ENCODE data around the gene B4GALT2.

The B4GALT2 gene, protein sequence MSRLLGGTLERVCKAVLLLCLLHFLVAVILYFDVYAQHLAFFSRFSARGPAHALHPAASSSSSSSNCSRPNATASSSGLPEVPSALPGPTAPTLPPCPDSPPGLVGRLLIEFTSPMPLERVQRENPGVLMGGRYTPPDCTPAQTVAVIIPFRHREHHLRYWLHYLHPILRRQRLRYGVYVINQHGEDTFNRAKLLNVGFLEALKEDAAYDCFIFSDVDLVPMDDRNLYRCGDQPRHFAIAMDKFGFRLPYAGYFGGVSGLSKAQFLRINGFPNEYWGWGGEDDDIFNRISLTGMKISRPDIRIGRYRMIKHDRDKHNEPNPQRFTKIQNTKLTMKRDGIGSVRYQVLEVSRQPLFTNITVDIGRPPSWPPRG

DNA sequence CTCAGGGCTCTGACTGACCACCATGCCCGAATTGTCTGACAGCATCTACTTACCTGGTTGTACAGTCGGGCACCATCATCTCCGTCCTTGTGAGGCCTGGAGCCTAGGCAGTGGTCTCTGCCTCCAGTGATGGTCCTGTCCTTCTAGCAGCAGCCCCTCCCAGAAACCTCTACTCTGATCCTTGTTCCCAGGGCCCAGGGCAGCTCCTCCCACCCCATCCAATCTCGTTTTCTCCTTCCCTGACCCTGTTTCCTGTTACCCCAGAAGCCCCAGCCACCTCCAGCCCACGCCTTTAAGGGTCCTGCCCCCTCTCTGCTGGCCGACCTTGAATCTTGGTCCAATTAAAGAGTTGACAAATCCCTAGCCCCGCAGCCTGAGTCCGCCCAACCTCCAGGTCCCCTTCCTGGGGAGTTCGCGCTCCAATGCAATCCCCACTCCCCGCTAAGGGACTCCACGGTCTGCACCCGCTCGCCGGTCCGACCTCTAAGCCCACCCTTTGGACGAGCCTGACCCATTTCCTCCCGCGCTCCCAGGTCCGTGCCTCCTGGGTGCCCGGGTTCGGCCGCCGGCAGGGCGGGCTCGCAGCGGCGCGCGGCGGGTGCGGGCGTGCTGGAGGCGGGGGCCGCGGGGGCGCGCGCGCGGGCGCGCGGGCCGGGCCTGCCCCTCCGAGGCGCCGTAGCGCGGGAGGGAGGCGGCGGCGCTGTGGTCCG, at the start of gene B4GALT2:
TSS of gene B4GALT2 (plus strand) at position 660 of the 710 bp plus-strand sequence. CDS start 1,951 bp downstream, outside the sequence.
- DNase-seq: peak; percentile 68

GRCh38 chr1:43930168-43930948, 48.7 kb upstream of the B4GALT2 start:
- DNase-seq: peak; percentile 57

DNA sequence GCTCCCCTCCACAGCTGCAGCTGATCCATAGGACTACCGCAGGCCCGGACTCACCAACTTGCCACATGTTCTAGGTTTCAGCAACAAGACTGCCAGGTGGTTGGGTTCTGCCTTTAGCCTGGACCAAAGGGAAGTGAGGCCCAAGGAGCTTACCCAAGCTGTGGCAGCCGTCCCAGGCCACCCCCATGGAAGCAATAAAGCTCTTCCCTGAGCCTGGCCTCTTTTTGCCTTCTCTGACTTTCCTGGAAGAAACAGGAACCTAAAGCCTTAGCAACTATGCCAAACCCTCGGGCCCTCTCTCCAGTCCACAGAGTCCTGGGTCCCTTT, 48.1 kb upstream of the B4GALT2 start:
- DNase-seq: no peak

DNA sequence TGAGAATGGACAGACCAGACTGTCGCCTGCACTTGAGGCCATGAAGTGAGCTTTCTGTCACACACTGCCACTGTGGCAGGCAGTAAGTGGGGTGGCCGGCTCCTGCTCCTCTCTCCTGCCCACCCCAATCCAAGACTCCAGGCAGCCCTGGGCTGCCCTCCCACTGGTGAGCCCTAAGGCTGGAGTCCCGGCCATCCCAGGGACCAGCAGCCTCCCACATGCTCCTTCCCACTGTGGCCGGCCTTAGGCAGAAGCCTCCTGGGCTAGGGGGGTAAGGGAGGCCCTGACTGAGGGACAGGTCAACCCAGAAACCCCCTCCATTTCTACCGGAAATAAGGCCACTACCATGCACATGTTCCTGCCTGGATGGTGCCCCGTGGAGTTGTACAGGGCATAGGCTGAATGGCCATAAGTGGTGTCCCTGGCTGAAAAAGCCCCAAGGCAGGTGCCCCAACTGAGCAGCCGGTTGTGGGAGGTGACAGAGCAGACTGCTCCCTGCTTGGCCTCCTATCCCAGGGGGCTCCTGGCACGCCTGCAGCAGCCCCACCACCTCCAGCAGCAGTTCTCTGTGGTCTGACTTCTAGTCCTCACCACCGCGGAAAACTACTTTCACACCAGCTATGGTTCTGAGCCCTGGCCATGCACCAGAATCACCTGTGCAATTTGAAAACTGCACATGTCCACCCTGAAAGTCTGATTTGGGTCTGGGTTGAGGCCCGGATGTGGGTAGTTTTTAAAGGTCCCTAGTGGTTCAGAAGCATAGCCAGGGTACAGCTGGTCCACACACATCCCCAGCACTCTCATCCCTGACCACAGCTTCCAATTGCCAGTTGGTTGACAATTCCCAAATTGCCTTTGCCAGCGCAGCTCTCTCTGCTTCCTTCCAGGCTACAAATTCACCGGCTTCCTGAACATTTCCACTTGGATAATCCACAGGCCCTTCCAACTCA, 47.0 kb upstream of the B4GALT2 start:
- DNase-seq: no peak

GRCh38 chr1:43932786-43933385, 46.1 kb upstream of the B4GALT2 start:
- no peak for DNase-seq

DNA sequence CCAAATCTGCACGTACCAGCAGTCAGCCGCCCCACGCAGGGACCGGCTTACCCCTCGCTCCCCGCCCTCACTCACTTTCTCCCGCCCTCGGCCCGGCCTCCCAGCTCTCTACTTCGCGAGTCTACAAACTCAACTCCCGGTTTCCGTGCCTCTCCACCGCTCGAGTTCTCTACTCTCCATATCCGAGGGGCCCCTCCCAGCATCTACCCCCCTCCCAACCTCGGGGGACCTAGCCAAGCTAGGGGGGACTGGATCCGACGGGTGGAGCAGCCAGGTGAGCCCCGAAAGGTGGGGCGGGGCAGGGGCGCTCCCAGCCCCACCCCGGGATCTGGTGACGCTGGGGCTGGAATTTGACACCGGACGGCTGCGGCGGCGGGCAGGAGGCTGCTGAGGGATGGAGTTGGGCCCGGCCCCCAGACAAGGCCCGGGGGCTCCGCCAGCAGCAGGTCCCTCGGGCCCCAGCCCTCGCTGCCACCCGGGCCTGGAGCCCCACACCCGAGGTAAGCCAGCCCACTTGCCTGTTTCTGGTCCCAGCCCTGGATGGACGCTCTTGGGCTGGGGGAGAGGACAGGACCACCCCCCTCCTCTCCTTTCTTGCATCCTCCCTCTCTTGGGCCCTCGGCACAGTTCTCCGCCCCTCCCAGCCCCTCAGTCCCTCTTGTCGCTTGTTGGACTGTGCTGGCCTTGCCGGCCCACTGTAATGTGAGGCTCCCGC, 45.5 kb upstream of the B4GALT2 start, which contains the start of gene ARTN:
TSS of gene ARTN (plus strand) at position 416 of the 715 bp plus-strand sequence. CDS start 1,856 bp downstream, outside the sequence.
- DNase-seq: peak; percentile 54

- DNase-seq: peak; percentile 88
Observed at GRCh38 chr1:43934101-43934985, 44.7 kb upstream of the B4GALT2 start.

- no peak for DNase-seq
Observed at GRCh38 chr1:43934986-43935324, 44.1 kb upstream of the B4GALT2 start.

- DNase-seq: no peak
Observed at GRCh38 chr1:43935711-43936427, 43.1 kb upstream of the B4GALT2 start.

DNA sequence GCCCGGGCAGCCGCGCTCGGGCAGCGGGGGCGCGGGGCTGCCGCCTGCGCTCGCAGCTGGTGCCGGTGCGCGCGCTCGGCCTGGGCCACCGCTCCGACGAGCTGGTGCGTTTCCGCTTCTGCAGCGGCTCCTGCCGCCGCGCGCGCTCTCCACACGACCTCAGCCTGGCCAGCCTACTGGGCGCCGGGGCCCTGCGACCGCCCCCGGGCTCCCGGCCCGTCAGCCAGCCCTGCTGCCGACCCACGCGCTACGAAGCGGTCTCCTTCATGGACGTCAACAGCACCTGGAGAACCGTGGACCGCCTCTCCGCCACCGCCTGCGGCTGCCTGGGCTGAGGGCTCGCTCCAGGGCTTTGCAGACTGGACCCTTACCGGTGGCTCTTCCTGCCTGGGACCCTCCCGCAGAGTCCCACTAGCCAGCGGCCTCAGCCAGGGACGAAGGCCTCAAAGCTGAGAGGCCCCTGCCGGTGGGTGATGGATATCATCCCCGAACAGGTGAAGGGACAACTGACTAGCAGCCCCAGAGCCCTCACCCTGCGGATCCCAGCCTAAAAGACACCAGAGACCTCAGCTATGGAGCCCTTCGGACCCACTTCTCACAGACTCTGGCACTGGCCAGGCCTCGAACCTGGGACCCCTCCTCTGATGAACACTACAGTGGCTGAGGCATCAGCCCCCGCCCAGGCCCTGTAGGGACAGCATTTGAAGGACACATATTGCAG, 42.4 kb upstream of the B4GALT2 start:
- peak; percentile 77 for DNase-seq

DNA sequence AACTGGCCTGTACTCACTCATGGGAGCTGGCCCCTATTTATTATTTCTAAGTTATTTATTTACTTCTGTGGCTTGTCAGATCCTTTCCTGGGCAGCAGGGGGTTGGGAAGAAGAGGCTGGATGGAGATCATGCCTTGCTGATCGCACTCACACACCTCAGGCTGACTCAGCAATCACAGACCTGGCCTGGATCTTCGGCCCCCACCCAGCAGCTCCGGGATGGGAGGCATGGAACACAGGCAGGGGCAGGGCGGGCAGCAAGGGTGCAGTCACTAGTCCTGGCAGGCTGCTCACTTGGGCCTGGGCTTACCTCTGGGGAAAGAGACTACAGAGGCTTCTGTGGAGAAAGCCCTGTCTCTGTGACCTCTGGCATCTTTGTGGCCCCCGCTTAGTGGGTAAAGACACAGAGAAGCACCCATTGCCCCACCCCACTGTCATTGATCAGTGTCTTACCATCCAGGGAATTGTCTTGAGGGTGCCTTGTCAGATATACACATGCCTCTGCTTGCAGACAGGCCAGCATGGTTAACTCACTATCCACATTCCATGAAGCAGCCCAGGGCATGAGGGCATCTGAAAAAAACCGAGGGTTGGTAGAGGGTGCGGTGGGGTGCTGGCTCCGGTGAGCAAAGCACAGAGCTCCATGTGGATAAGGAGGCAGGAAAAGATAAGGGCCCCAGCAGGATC, 41.7 kb upstream of the B4GALT2 start:
- DNase-seq: no peak

DNA sequence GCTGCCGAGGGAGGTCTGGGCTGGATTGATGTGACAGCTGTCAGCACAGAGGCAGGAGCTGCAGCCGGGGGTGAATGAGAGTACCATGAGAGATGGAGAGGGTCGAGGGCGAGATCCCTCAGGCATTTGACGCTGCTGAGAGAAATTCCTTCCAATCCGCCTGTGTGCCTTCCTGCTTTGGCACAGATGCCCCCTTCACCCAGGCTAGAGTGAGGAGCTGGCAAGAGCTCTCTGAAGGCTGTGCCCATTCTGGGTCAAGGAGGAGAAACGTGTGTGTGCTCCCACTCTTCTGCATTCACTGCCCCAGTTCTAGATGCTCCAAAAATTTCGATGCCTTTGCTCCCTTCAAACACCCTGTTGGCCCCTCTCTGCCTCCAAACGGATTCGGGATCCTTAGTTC, 40.6 kb upstream of the B4GALT2 start:
- no peak for DNase-seq

- DNase-seq: no peak
Observed at GRCh38 chr1:43938892-43939587, 40.0 kb upstream of the B4GALT2 start.

DNA sequence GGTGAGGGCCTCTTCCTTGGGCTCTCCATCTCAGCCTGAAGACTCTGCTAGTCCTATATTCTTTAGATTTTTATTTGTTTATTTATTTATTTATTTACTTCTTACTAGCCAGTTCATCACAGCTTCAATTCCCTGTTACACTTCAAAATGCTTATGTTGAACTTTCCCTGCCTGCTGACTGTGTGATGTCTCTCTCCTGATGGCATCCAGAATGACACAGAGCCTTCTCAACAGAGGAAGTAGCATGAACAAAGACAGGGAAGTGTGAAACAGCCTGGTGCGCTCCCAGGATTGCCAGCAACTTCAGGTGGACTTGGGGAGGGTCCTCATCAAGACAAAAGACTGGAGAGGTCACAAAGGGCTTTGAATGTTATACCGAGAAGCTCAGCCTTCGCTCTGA, 36.6 kb upstream of the B4GALT2 start:
- DNase-seq: no peak

DNA sequence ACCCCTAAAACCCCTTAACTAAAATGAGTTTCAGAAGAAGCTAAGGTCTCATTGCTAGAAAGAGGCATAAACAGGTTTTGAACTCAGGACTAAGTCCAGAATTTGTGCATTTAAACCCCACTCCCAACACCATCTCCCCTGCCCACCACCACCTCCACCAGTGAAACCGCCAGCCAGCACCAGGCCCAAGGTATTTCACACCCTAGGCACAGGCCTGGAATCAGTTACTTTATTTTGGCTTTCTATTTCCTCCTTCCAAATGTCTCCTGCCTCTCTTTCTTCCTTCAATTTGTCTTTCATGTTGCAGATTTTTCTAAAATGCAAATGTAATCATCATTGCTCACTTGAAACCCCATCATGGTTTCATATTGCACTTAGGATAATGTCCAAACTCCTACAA, 34.1 kb upstream of the B4GALT2 start:
- DNase-seq: no peak

GRCh38 chr1:43945674-43946235, 33.3 kb upstream of the B4GALT2 start:
- peak; percentile 74 for DNase-seq
